H1 (cell line): ENCODE measurements around the gene KLHDC1.

Experiments used
- EZH2 ChIP-seq: fragments of 200-600 bp; sonication (generic); IDR thresholded peaks from 2 replicates; pipeline ENCODE4 v1.7.1; 2012; ENCODE audit warnings: low read depth, mild to moderate bottlenecking, moderate library complexity, low read length, inconsistent platforms; ENCODE audit not compliant: severe bottlenecking
- POLR2A ChIP-seq, 2 experiments: IDR thresholded peaks; 1 replicate in 1 of 2; 2 replicates in 1 of 2; pipeline ENCODE4 v1.6.1; 2011; ENCODE audit warnings: low read depth in 2 of 2, low read length in 2 of 2, mild to moderate bottlenecking in 2 of 2; ENCODE audit errors: control extremely low read depth in 1 of 2
- RAD21 ChIP-seq, 2 experiments: IDR thresholded peaks in 1 of 2; conservative IDR thresholded peaks in 1 of 2; 2 replicates each; pipeline ENCODE4 v1.6.1; 2011; ENCODE audit warnings: low read depth in 2 of 2, low read length in 2 of 2, improper control_type of control experiment in 1 of 2, inconsistent platforms in 1 of 2, mild to moderate bottlenecking in 1 of 2, moderate library complexity in 1 of 2
- RFX5 ChIP-seq: IDR thresholded peaks from 2 replicates; pipeline ENCODE4 v1.6.1; 2011; ENCODE audit warnings: low read depth, low read length, improper control_type of control experiment, borderline replicate concordance
- SIN3A ChIP-seq, 2 experiments: IDR thresholded peaks in 1 of 2; conservative IDR thresholded peaks in 1 of 2; 2 replicates each; pipeline ENCODE4 v1.6.1; 2011 to 2012; ENCODE audit warnings: low read length in 2 of 2, improper control_type of control experiment in 1 of 2, low read depth in 1 of 2, mild to moderate bottlenecking in 1 of 2
- TAF7 ChIP-seq: optimal IDR thresholded peaks from 2 replicates; pipeline ENCODE3; 2011; ENCODE audit warnings: low read depth, mild to moderate bottlenecking, inconsistent platforms, low read length, moderate library complexity, borderline replicate concordance

DNA sequence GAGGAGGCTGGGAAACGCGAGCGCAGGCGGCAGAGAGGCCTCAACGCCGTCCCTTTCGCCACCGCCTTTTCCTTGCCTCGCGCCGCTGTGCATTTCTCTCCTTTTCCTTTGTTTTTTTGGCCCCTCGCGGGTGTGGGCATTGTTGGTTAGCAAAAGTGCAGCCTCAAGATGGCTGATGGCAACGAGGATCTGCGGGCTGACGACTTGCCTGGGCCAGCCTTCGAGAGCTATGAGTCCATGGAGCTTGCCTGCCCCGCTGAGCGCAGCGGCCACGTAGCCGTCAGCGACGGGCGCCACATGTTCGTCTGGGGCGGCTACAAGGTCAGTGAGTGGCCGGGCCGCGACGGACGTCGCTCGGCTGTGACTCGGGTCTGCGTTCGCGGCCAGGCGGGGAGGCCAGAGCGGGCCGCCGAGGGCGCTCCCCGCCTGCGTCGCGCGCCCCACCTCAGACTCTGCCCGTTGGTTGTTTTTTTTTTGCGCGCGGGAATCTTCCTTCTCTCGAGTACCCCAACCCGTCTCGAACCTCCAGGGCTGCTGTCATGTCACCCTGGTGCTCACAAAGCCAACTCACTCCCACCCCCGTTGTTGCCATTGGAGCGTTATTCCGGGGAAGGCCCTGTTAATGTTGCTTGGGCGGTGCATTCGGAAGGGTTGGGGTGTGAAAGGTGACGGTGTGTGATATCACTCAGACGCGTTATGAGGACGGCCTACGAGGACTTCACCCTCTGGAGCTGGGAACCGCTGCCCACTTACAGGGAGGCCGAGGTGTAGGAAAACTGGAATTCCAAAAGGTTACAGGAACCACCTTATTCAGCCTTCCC, 75.6 kb downstream of the KLHDC1 start:
- TF ChIP-seq RAD21 (IDR thresholded peaks at IDR 0.05 in 1 of 2, conservative IDR thresholded peaks at IDR 0.05 in 1 of 2; ENCODE audit: low read depth in 2 of 2, low read length in 2 of 2), result no peak
- no peak for TF ChIP-seq RFX5
- TF ChIP-seq TAF7, result no peak
- TF ChIP-seq POLR2A (IDR thresholded peaks at IDR 0.05; ENCODE audit: control extremely low read depth in 1 of 2, low read depth in 2 of 2, low read length in 2 of 2), result peak; percentile 16 to 86; a peak in 1 of 3 replicates
- TF ChIP-seq EZH2, result no peak
- peak; percentile 48 to 52; a peak in 1 of 4 replicates for TF ChIP-seq SIN3A (conservative IDR thresholded peaks at IDR 0.05 in 1 of 2, IDR thresholded peaks at IDR 0.05 in 1 of 2; ENCODE audit: low read depth in 1 of 2, low read length in 2 of 2)
